ENCODE measurements around the gene DENND11.

DENND11 gene

DNA sequence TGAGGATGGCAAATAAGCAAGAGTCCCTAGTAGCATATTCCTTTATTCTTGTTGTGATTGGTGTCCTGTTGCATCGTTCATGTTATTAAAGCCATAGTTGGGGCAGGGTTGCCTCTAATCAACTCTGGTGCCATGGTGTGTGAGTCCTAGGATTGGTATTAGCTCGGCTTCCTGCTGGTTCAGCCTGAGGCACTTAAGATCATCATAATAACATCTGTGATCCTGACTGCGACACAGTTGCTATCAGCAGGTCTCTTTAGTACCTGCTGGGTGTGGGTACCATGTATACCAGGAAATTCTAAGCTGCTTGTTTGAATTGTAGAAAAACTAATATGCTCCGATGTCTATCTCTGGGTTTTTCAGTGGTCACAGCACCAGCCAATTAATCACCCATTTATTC, 7.8 kb upstream of the DENND11 start:
- TF ChIP-seq, protein P1, sequence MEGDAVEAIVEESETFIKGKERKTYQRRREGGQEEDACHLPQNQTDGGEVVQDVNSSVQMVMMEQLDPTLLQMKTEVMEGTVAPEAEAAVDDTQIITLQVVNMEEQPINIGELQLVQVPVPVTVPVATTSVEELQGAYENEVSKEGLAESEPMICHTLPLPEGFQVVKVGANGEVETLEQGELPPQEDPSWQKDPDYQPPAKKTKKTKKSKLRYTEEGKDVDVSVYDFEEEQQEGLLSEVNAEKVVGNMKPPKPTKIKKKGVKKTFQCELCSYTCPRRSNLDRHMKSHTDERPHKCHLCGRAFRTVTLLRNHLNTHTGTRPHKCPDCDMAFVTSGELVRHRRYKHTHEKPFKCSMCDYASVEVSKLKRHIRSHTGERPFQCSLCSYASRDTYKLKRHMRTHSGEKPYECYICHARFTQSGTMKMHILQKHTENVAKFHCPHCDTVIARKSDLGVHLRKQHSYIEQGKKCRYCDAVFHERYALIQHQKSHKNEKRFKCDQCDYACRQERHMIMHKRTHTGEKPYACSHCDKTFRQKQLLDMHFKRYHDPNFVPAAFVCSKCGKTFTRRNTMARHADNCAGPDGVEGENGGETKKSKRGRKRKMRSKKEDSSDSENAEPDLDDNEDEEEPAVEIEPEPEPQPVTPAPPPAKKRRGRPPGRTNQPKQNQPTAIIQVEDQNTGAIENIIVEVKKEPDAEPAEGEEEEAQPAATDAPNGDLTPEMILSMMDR (IDR thresholded peaks at IDR 0.05; ENCODE audit: insufficient read depth, low read depth, low read length, missing control alignments), result no peak
- peak; percentile 58 for DNase-seq (ENCODE audit: low read depth)
- no peak overlapping the region for H3K4me3 ChIP-seq (ENCODE audit: low read length)

DNA sequence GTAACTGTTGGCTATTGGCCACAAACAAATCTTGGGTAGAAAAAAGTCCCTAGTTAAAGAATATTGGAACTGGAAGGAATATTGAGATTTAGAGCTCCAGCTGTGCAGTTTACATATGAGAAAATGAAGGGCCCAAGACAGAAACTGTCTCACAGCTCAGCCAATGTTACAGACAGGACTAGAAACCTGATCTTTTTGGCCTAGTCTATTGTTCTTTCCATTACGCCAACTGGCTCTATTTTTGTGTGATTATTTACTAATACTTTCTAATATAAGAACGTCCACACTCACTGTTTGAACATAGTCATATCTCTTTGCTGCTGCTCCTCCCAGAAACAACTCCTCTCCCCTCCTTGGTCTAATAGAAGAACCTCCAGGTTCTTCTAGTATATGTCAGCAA, 7.4 kb upstream of the DENND11 start:
- H3K4me3 ChIP-seq (ENCODE audit: low read length), result no peak overlapping the region
- TF ChIP-seq, protein P1 (IDR thresholded peaks at IDR 0.05; ENCODE audit: insufficient read depth, low read depth, low read length, missing control alignments), result no peak
- no peak for DNase-seq (ENCODE audit: low read depth)

DNA sequence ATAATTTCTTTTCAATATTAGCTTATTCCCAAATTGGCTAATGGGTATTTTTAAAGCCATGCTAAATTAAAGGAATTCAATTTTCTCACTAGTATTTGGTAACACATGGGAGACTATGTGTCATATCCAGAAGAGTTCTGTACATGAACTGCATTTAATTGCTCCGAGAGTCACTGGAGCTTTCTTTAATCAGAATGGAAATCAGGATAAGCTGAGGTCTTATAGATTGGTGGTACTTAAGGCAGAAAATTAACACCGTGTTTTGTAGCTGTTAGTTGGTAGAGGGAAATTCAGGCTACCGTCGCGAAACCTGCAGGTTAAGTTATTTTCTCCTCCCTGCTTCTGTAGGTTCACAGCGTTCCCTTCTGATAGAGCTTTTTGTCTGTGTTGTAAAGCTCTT, 6.4 kb upstream of the DENND11 start, which contains the start of gene WEE2:
Gene WEE2 (plus strand): TSS at position 3 of the 400 bp plus-strand sequence. CDS start 406 bp downstream, outside the sequence.
- no peak within 1 kb of the TSS for H3K4me3 ChIP-seq (ENCODE audit: low read length)
- TF ChIP-seq, protein P1 (IDR thresholded peaks at IDR 0.05; ENCODE audit: insufficient read depth, low read depth, low read length, missing control alignments), result no peak
- no peak for DNase-seq (ENCODE audit: low read depth)

DNA sequence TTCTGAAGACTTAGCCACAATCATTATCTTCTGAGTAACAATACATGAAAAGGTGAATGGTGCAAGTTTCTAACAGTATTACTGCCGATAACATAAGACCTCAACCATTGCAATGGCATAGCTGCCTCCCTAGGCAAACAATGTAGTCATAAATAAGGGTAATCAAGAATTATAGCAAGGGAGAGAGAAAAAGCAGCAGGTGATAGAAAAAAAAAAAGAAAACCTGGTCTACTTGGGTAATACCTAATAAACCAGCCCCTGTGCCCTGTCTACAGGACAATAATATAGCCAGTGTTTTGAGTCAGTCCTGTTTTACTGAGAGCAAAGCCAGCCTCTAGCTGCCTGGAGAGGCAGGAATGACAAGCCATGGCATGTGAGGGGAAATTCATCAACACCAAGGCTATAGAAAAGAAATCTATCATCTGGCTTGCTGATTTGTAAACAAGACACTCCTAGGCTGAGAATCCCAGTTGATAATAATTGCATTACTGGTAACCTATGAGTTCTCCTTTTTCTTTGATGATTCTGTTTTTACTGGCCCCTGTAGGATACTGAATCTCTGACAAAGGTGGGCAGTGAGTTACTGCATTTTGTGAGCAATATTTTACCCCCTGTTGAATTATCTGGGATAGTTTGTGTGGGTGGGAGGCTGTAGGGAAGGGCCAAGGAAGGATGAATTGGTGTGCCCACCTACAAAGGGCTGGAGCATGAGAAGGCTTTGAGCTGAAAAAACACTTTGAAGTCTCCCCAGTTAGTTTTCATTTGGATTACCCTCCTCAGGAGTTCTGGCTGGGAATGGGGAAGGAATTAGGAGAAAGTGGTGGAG, 4.5 kb upstream of the DENND11 start:
- TF ChIP-seq, protein P1 (IDR thresholded peaks at IDR 0.05; ENCODE audit: insufficient read depth, low read depth, low read length, missing control alignments), result no peak
- peak; percentile 90 for DNase-seq (ENCODE audit: low read depth)
- H3K4me3 ChIP-seq (ENCODE audit: low read length), result no peak overlapping the region

DNA sequence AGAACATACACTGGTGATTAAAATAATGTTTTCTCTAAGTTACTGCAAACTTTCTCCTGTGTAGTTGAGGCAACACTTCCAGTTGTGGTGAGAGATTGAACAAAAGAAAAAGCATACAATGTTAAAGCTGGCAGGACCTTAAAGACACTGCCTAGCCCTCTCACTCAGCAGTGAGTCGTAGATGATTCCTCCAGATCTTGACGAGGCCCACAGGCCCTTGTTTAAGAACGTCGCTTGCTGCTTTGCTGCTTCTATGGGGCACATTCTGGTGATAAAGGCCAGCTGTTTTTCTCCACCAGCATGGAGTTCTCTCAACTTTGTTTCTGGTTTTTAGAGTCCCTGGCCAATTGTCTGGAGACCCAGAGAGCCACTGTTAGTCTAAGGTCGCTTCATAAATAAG, 2.8 kb upstream of the DENND11 start:
- peak; percentile 65 for DNase-seq (ENCODE audit: low read depth)
- TF ChIP-seq, protein P1 (IDR thresholded peaks at IDR 0.05; ENCODE audit: insufficient read depth, low read depth, low read length, missing control alignments), result no peak
- no peak overlapping the region for H3K4me3 ChIP-seq (ENCODE audit: low read length)

DNA sequence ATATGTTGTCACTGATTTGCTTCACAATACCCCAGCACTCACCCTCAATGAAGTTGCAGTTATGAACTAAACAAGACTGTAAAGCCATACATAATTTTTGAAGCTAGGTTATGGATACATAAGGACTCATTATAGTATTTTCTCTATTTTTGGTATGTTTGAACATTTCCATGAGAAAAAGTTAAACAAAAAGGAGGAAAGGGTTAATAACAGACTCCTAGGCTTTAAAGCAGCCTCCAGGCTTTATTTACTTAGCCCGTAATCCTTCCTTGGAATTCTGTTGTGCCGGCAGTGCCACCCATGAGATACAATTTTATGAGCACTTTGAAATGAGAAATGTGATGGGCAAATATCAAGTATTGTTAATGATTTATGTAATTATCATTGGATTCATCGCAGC, 2.1 kb upstream of the DENND11 start:
- no peak for DNase-seq (ENCODE audit: low read depth)
- H3K4me3 ChIP-seq (ENCODE audit: low read length), result no peak overlapping the region
- TF ChIP-seq, protein P1 (IDR thresholded peaks at IDR 0.05; ENCODE audit: insufficient read depth, low read depth, low read length, missing control alignments), result no peak

DNA sequence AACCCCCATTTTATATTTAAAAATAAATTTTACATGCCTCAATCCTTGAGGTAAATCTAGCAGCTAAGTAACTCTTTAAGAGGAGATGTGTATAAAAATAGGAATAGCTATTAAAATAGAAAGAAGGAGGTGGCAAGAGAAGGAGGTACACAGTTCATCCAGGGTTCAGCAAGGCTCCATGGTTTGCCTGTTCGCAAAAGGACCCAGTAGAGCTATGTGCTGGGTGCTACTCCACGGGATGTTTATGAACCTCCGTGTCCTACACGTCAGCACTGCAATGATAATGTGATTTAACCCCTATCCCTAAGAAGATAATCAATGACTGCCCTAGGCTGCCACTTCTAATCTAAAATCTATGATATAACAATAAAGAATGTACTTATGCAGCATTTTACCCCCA, 926 bp upstream of the DENND11 start:
- no peak for DNase-seq (ENCODE audit: low read depth)
- H3K4me3 ChIP-seq (ENCODE audit: low read length), result peak overlapping the region; percentile 58
- TF ChIP-seq, protein P1 (IDR thresholded peaks at IDR 0.05; ENCODE audit: insufficient read depth, low read depth, low read length, missing control alignments), result no peak

Measured in epithelial cell of esophagus (primary cell).